Transverse colon (tissue), 4 donors: ENCODE measurements around the gene ITGBL1. TPM values are rescaled to one million over a fixed set of nuclear protein-coding genes. Genes with fewer than 3 reads are reported as not detected.
"Not testable (repeated sequence)": the region's sequence is repeated elsewhere in the genome, so short reads cannot be mapped to it uniquely, and the experiment has no call there.

Source experiments
- DNase-seq: peaks from one replicate; pipeline ENCODE4 v3.0.0-alpha.2; 2019
- H3K27ac ChIP-seq, 4 donors: fragments of 200-600 bp; sonication (generic); 2 replicates each; pipeline ENCODE4 v1.5.1; 2016 to 2018; ENCODE audit warnings: inconsistent platforms in 4 of 4
- H3K27me3 ChIP-seq: fragments of 200-600 bp; sonication (generic); 2 replicates; pipeline ENCODE4 v1.5.1; 2017; ENCODE audit warnings: inconsistent platforms
- H3K36me3 ChIP-seq, 4 donors: fragments of 200-600 bp; sonication (generic); 2 replicates each; pipeline ENCODE4 v1.5.1; 2017 to 2019; ENCODE audit warnings: inconsistent platforms in 4 of 4
- H3K4me1 ChIP-seq, 4 donors: fragments of 200-600 bp; sonication (generic); 2 replicates each; pipeline ENCODE4 v1.5.1; 2017 to 2020; ENCODE audit warnings: inconsistent platforms in 4 of 4
- H3K4me3 ChIP-seq, 4 donors: fragments of 200-600 bp; sonication (generic); 1 replicate in 1 of 4; 2 replicates in 3 of 4; pipeline versions ENCODE4 v1.5.1 to v1.6.1; 2017 to 2019; ENCODE audit warnings: inconsistent platforms in 4 of 4
- H3K9me3 ChIP-seq, 2 donors: fragments of 200-600 bp; sonication (generic); 2 replicates each; pipeline ENCODE4 v1.5.1; 2017 to 2019; ENCODE audit warnings: inconsistent platforms in 2 of 2
- CTCF ChIP-seq, 5 experiments: fragments of 200-600 bp in 3 of 5; fragments of 450-650 bp in 2 of 5; sonication (generic) in 3 of 5; IDR thresholded peaks; 1 replicate in 2 of 5; 2 replicates in 3 of 5; pipeline ENCODE4 v1.5.1; 2016 to 2017; ENCODE audit warnings: antibody characterized with exemption in 5 of 5, inconsistent platforms in 3 of 5, mild to moderate bottlenecking in 2 of 5, moderate library complexity in 1 of 5
- EP300 ChIP-seq: sonication (generic); formaldehyde crosslinking; IDR thresholded peaks from one replicate; pipeline ENCODE4 v1.6.1; 2017; ENCODE audit warnings: antibody characterized with exemption, low read depth
- POLR2A ChIP-seq: fragments of 450-650 bp; IDR thresholded peaks from one replicate; pipeline ENCODE4 v1.6.1; 2016; ENCODE audit warnings: antibody characterized with exemption, mild to moderate bottlenecking, moderate library complexity
- POLR2AphosphoS5 ChIP-seq, 3 donors: sonication (generic); formaldehyde crosslinking; IDR thresholded peaks; one replicate each; pipeline ENCODE4 v1.6.1; 2016; ENCODE audit warnings: antibody characterized with exemption in 3 of 3
- WGBS, 2 donors: methylation state at CpG; one replicate each; pipeline ENCODE4 v1.1.5; 2018; ENCODE audit warnings: low coverage in 1 of 2; 5-methylcytosine and 5-hydroxymethylcytosine counted together
- in situ Hi-C, 4 donors: fragments of 200-750 bp; cut with MboI; loops; one replicate each; pipeline versions ENCODE4 v1.15.0 to v1.15.1; 2017; ENCODE audit warnings: low sequenced_read_pairs in 3 of 4, low pct_ligation_motif_present in 1 of 4, low pct_unique_long_range_greater_than_20kb in 1 of 4
- intact Hi-C: fragments of 100-400 bp; cut with DNase I; formaldehyde crosslinking; loops from one replicate; pipeline ENCODE4 v1.15.1; 2023; ENCODE audit warnings: low total_unique reads
- total RNA-seq, 4 donors: library from RNA; depleted of rRNA; stranded (reverse); fragments of >200 nt; gene quantifications; one replicate each; pipeline ENCODE4 v1.1.0, GENCODE V29; 2016

The ITGBL1 gene
- total RNA-seq, 4 donors from 2014 or later = 0.48 to 0.80 (median 0.68) TPM; not detected in 1

- 68 to 73% methylated on average over 3 of the region's 3 CpGs for WGBS, 2 donors
- Histone ChIP-seq H3K27me3 (no peaks in the 10 kb centered on the region), H3K4me3 (no peak overlapping the region), H3K4me1 (no peaks in the 10 kb centered on the region), H3K36me3 (no peaks in the 10 kb centered on the region), H3K9me3 (no peaks in the 10 kb centered on the region), H3K27ac (no peak overlapping the region)
- DNase-seq = no peak
- intact Hi-C loops (no loop called here), in situ Hi-C loops (no loop called here)
- TF ChIP-seq POLR2A = no peak
- no peak for TF ChIP-seq POLR2AphosphoS5 (IDR thresholded peaks at IDR 0.05)
- no peak for TF ChIP-seq EP300
- TF ChIP-seq CTCF (IDR thresholded peaks at IDR 0.05) = no peak
Observed at GRCh38 chr13:101536079-101536478, 83.6 kb downstream of the ITGBL1 start.

- H3K27ac ChIP-seq, in situ Hi-C loops, H3K4me1 ChIP-seq, DNase-seq, H3K9me3 ChIP-seq, H3K4me3 ChIP-seq, H3K27me3 ChIP-seq, intact Hi-C loops, H3K36me3 ChIP-seq: not testable (repeated sequence)
- 75% methylated on average over 11 of the region's 11 CpGs; no CpG with 5 or more reads in 1 of the 2 donors for WGBS, 2 donors
Observed at GRCh38 chr13:101544544-101544943, 92.1 kb downstream of the ITGBL1 start.

GRCh38 chr13:101544979-101545378 lies 92.5 kb downstream of the ITGBL1 start:
- H3K9me3 ChIP-seq = no peaks in the 10 kb centered on the region
- intact Hi-C loops = no loop called here
- H3K4me3 ChIP-seq = no peak overlapping the region
- H3K4me1 ChIP-seq = no peaks in the 10 kb centered on the region
- no peak for DNase-seq
- no peaks in the 10 kb centered on the region for H3K27me3 ChIP-seq
- in situ Hi-C loops = no loop called here
- 93 to 97% methylated on average over 7 to 9 of the region's 9 CpGs for WGBS, 2 donors
- no peaks in the 10 kb centered on the region for H3K36me3 ChIP-seq
- no peak overlapping the region for H3K27ac ChIP-seq
- TF ChIP-seq EP300 = no peak
- TF ChIP-seq POLR2A = no peak
- no peak for TF ChIP-seq CTCF (IDR thresholded peaks at IDR 0.05)
- no peak for TF ChIP-seq POLR2AphosphoS5 (IDR thresholded peaks at IDR 0.05)

- intact Hi-C loops = no loop called here
Observed at GRCh38 chr13:101545521-101545920, 93.0 kb downstream of the ITGBL1 start.

More at GRCh38 chr13:101545521-101545920, 93.0 kb downstream of the ITGBL1 start:
- H3K4me3 ChIP-seq = no peak overlapping the region
- 55 to 67% methylated on average over 1 of the region's 1 CpG for WGBS, 2 donors
- H3K9me3 ChIP-seq = no peaks in the 10 kb centered on the region
- TF ChIP-seq CTCF (IDR thresholded peaks at IDR 0.05) = no peak
- no peak for TF ChIP-seq POLR2AphosphoS5 (IDR thresholded peaks at IDR 0.05)
- no peak for TF ChIP-seq EP300
- TF ChIP-seq POLR2A = no peak
- DNase-seq = no peak
- no peaks in the 10 kb centered on the region for H3K36me3 ChIP-seq
- no peaks in the 10 kb centered on the region for H3K4me1 ChIP-seq
- in situ Hi-C loops = no loop called here
- no peak overlapping the region for H3K27ac ChIP-seq
- H3K27me3 ChIP-seq = no peaks in the 10 kb centered on the region
